Stomach (tissue), 4 donors: Measurements from ENCODE around the gene ZNFX1.

Experiments used
- CTCF ChIP-seq, 7 experiments: fragments of 450-650 bp in 4 of 7; fragments of 200-600 bp in 3 of 7; sonication (generic) in 3 of 7; IDR thresholded peaks; one replicate each; pipeline ENCODE4 v1.5.1; 2016 to 2019; ENCODE audit warnings: antibody characterized with exemption in 7 of 7, control low read depth in 2 of 7, mild to moderate bottlenecking in 1 of 7
- EP300 ChIP-seq: sonication (generic); formaldehyde crosslinking; IDR thresholded peaks from one replicate; pipeline ENCODE4 v1.6.1; 2017; ENCODE audit warnings: antibody characterized with exemption

GRCh38 chr20:49203011-49203410 lies 74.8 kb downstream of the ZNFX1 start:
- TF ChIP-seq CTCF (IDR thresholded peaks at IDR 0.05) = no peak
- TF ChIP-seq EP300 = no peak
